K562 (cell line): ENCODE measurements around the gene GRWD1. TPM values are rescaled to one million over a fixed set of nuclear protein-coding genes. Genes with fewer than 3 reads are reported as not detected.

Experiments
- ARNT ChIP-seq, 2 experiments: fragments of 450-650 bp; IDR thresholded peaks; 2 replicates each; pipeline ENCODE4 v1.6.1; 2016; ENCODE audit warnings: mild to moderate bottlenecking in 1 of 2
- ATF2 ChIP-seq: sonication (generic); formaldehyde crosslinking; IDR thresholded peaks from 2 replicates; pipeline ENCODE4 v1.8.1; 2022; ENCODE audit warnings: missing genetic modification reagents
- KAT7 ChIP-seq: sonication (generic); formaldehyde crosslinking; IDR thresholded peaks from 2 replicates; pipeline ENCODE4 v1.8.0; 2022; ENCODE audit warnings: missing genetic modification reagents, mild to moderate bottlenecking, borderline replicate concordance
- POLR2AphosphoS5 ChIP-seq: IDR thresholded peaks from 2 replicates; pipeline ENCODE4 v1.6.1; 2011; ENCODE audit warnings: mild to moderate bottlenecking, low read depth, low read length, moderate library complexity; ENCODE audit not compliant: control insufficient read depth, insufficient read depth
- POLR3A ChIP-seq: IDR thresholded peaks from 2 replicates; pipeline ENCODE4 v1.6.1; 2011; ENCODE audit warnings: borderline replicate concordance, mild to moderate bottlenecking, moderate library complexity; ENCODE audit not compliant: insufficient read length, insufficient read depth; ENCODE audit errors: extremely low read depth
- RBM15 ChIP-seq: fragments of 200-400 bp; formaldehyde crosslinking; IDR thresholded peaks from 2 replicates; pipeline ENCODE4 v1.6.1; 2018; ENCODE audit warnings: mild to moderate bottlenecking, low read length, moderate library complexity; ENCODE audit not compliant: insufficient read depth
- SP2 ChIP-seq: IDR thresholded peaks from 2 replicates; pipeline ENCODE4 v1.6.1; 2011; ENCODE audit warnings: mild to moderate bottlenecking, low read depth, low read length, moderate library complexity; ENCODE audit not compliant: poor library complexity, severe bottlenecking; ENCODE audit errors: extremely low read depth
- SREBF1 ChIP-seq: fragments of 150-350 bp; IDR thresholded peaks from 2 replicates; pipeline ENCODE4 v1.6.1; 2014; ENCODE audit warnings: antibody characterized with exemption, low read depth, low read length, borderline replicate concordance
- SUPT5H ChIP-seq: fragments of 450-650 bp; IDR thresholded peaks from 2 replicates; pipeline ENCODE4 v1.6.1; 2016
- TAL1 ChIP-seq: fragments of 450-650 bp; IDR thresholded peaks from 2 replicates; pipeline ENCODE4 v1.6.1; 2016; ENCODE audit warnings: mild to moderate bottlenecking
- TRIM28 ChIP-seq: fragments of 450-650 bp; IDR thresholded peaks from 2 replicates; pipeline ENCODE4 v1.6.1; 2017
- ZNF699 ChIP-seq: fragments of 250-450 bp; sonication (Bioruptor Pico); IDR thresholded peaks from 2 replicates; pipeline ENCODE4 v1.8.0; 2021; ENCODE audit warnings: mild to moderate bottlenecking, moderate library complexity; ENCODE audit not compliant: insufficient replicate concordance
- polyA plus RNA-seq, 8 experiments: library from polyadenylated mRNA; depleted of rRNA in 4 of 8; stranded (reverse) in 5 of 8; unstranded in 3 of 8; fragments of >200 nt; fragmentation: Nextera tagmentation in 2 of 8; fragmentation: Illumina TruSeq in 1 of 8; extraction: Ambion mirVana in 2 of 8; extraction: Trizol in 1 of 8; gene quantifications; 2 replicates each; pipeline versions ENCODE4 v1.2.1 to v1.2.3, GENCODE V29; 2011 to 2014; ENCODE audit warnings: inconsistent platforms in 1 of 8, missing spikeins in 1 of 8
- total RNA-seq, 7 experiments: library from RNA; depleted of rRNA in 6 of 7; stranded (reverse); fragments of >200 nt in 6 of 7; fragmentation: Illumina TruSeq in 2 of 7; extraction: Trizol in 2 of 7; gene quantifications; 2 replicates each; pipeline versions ENCODE4 v1.2.1 to v1.2.3, GENCODE V29; 2011 to 2021; ENCODE audit warnings: low replicate concordance in 1 of 7

GRWD1 gene
- total and polyA plus RNA-seq, 9 of the 15 experiments (the other 6 are each of a cell fraction or from before 2014, with no cell fraction given), result 1.5 to 87.2 (median 24.5) TPM

- TF ChIP-seq ARNT (IDR thresholded peaks at IDR 0.05), result no peak
- no peak for TF ChIP-seq POLR3A
- TF ChIP-seq ATF2 (CRISPR knock-in tag), result no peak
- TF ChIP-seq KAT7 (CRISPR knock-in tag), result no peak
- TF ChIP-seq ZNF699 (CRISPR knock-in tag), result no peak
- no peak for TF ChIP-seq SP2
- no peak for TF ChIP-seq SREBF1
- no peak for TF ChIP-seq RBM15
- no peak for TF ChIP-seq TAL1
- peak; percentile 24; the same call in 1 of the 2 replicates for TF ChIP-seq SUPT5H
- no peak for TF ChIP-seq POLR2AphosphoS5
- no peak for TF ChIP-seq TRIM28
Observed at GRCh38 chr19:48481846-48482639, 36.3 kb downstream of the GRWD1 start (continued).
